Astrocyte (in vitro differentiated cells and primary cell): Measurements from ENCODE around the gene NBPF15. TPM values are rescaled to one million over a fixed set of nuclear protein-coding genes. Genes with fewer than 3 reads are reported as not detected.
"Not testable (repeated sequence)": the region's sequence is repeated elsewhere in the genome, so short reads cannot be mapped to it uniquely, and the experiment has no call there.

Experiments used
- DNase-seq: peaks from one replicate; pipeline ENCODE4 v3.0.0-alpha.2; 2010; ENCODE audit warnings: low read depth
- FAIRE-seq: peaks from 2 replicates; lab custom pipeline; 2011; peaks lifted over from hg19 to GRCh38; lab: Jason Lieb, UNC
- H2AFZ ChIP-seq: 2 replicates; pipeline ENCODE4 v1.6.0; 2012; ENCODE audit warnings: low read depth, low read length, inconsistent platforms
- H3K27ac ChIP-seq: 2 replicates; pipeline ENCODE4 v1.5.1; 2011; ENCODE audit warnings: low read depth, low read length, inconsistent platforms
- H3K27me3 ChIP-seq: 2 replicates; pipeline ENCODE4 v1.6.0; 2011; ENCODE audit warnings: low read length, inconsistent platforms; ENCODE audit not compliant: insufficient read depth
- H3K36me3 ChIP-seq: 2 replicates; pipeline ENCODE4 v1.5.1; 2011; ENCODE audit warnings: low read length, inconsistent platforms; ENCODE audit not compliant: insufficient read depth
- H3K4me1 ChIP-seq: 2 replicates; pipeline ENCODE4 v1.5.1; 2011; ENCODE audit warnings: low read length, inconsistent platforms; ENCODE audit not compliant: insufficient read depth
- H3K4me2 ChIP-seq: 2 replicates; pipeline ENCODE4 v1.6.0; 2012; ENCODE audit warnings: low read length, inconsistent platforms
- H3K4me3 ChIP-seq: 2 replicates; pipeline ENCODE4 v1.5.1; 2011; ENCODE audit warnings: low read depth, mild to moderate bottlenecking, low read length, inconsistent platforms; ENCODE audit not compliant: insufficient read depth
- H3K79me2 ChIP-seq: 2 replicates; pipeline ENCODE4 v1.6.0; 2012; ENCODE audit warnings: mild to moderate bottlenecking, low read length, inconsistent platforms; ENCODE audit not compliant: insufficient read depth
- H3K9ac ChIP-seq: 2 replicates; pipeline ENCODE4 v1.6.0; 2012; ENCODE audit warnings: mild to moderate bottlenecking, low read length, inconsistent platforms
- H3K9me3 ChIP-seq: 2 replicates; pipeline ENCODE4 v1.5.1; 2012; ENCODE audit warnings: low read depth, mild to moderate bottlenecking, low read length, inconsistent platforms; ENCODE audit not compliant: insufficient read depth
- H4K20me1 ChIP-seq: 2 replicates; pipeline ENCODE4 v1.6.0; 2012; ENCODE audit warnings: low read length, inconsistent platforms; ENCODE audit not compliant: insufficient read depth
- H3K27ac Mint-ChIP-seq: one replicate; pipeline ENCODE4 v1.8.0; 2021; ENCODE audit warnings: mild to moderate bottlenecking, mixed read lengths; ENCODE audit not compliant: unreplicated experiment
- H3K27me3 Mint-ChIP-seq: one replicate; pipeline ENCODE4 v1.8.0; 2021; ENCODE audit warnings: low read depth, mixed read lengths; ENCODE audit not compliant: unreplicated experiment
- H3K36me3 Mint-ChIP-seq: one replicate; pipeline ENCODE4 v1.8.0; 2021; ENCODE audit warnings: low read depth, mixed read lengths; ENCODE audit not compliant: unreplicated experiment
- H3K4me1 Mint-ChIP-seq: one replicate; pipeline ENCODE4 v1.8.0; 2021; ENCODE audit warnings: low read depth, mixed read lengths; ENCODE audit not compliant: unreplicated experiment
- H3K4me3 Mint-ChIP-seq: one replicate; pipeline ENCODE4 v1.8.0; 2021; ENCODE audit warnings: mild to moderate bottlenecking, moderate library complexity, mixed read lengths; ENCODE audit not compliant: unreplicated experiment
- H3K9me3 Mint-ChIP-seq: one replicate; pipeline ENCODE4 v1.8.0; 2021; ENCODE audit warnings: mild to moderate bottlenecking, mixed read lengths; ENCODE audit not compliant: unreplicated experiment
- total RNA-seq: library from RNA; stranded (reverse); gene quantifications from 2 replicates; pipeline ENCODE4 v1.2.1, GENCODE V29; 2021
- TF ChIP-seq, protein P1 (sequence below): IDR thresholded peaks from 2 replicates; pipeline ENCODE4 v1.5.1; 2011; ENCODE audit warnings: low read depth, mild to moderate bottlenecking, inconsistent platforms, low read length, moderate library complexity; ENCODE audit not compliant: insufficient read depth

NBPF15 gene
- total RNA-seq, 1 donor from 2014 or later: 49.0 TPM

DNA sequence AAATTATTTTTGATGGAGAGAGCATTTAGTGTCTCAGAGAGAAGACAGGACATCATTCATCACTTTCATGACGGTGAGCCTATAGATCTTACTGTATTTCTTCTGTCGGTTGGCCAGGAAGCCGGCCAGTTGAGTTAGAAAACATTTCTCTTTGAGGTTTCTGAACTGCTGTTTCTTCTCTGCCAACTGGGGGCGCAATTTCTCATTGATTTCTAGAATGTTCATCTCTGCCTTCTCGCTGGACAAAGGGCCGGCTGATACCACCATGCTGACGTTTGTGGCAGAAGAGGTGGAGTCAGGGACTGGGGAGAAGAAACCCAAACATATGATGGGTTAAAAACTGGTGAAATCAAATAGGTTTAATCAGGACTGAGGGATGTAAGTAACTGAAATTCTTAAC, 21.7 kb downstream of the NBPF15 start:
- DNase-seq, H3K9me3 Mint-ChIP-seq: not testable (repeated sequence)

DNA sequence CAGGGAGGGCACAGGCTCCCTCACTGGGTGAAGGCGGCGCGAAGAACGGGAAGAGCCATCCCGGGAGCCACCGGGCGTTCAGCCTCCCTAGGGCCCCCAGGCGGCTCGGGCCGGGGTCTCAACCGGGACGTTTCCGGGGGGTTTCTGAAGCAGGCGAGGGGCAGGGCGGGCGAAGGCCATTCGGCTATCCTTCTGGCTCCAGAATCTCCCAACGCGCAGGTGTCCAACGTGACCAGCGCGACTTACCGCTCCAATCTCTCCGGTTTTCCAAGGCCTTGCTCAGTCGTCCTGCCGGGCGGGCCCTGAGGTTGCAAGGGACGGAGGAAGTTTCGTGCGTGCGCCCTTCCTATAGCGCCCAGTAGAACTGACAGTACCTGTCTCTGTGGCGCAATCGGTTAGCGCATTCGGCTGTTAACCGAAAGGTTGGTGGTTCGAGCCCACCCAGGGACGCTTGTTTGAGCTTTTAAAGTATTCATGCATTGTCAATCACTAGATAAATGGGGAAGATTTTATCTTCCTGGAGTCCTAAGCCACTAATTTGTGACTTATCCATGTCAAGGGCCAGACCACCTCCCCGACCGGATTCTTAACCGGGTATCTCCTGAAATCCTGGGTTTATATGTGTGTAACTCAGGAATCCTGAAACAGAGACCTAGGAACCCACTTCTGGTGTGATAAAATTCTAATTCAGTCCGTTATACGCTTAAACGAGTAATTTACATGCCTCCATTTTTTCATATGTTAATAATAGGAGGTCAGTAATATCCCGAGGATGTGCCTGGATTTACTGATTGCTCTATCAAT, 42.4 kb downstream of the NBPF15 start:
- H4K20me1 ChIP-seq, H3K4me1 Mint-ChIP-seq, H3K27me3 Mint-ChIP-seq, H3K36me3 ChIP-seq, FAIRE-seq, H3K9me3 ChIP-seq, H3K4me1 ChIP-seq, H3K9me3 Mint-ChIP-seq, H3K27me3 ChIP-seq, H3K79me2 ChIP-seq, H3K36me3 Mint-ChIP-seq: not testable (repeated sequence)
- peak overlapping the region; percentile 81 for H2AFZ ChIP-seq
- peak overlapping the region; percentile 51 for H3K4me3 ChIP-seq
- peak overlapping the region; percentile 26 for H3K27ac ChIP-seq
- peak overlapping the region; percentile 59 for H3K9ac ChIP-seq
- peak overlapping the region; percentile 85 for H3K4me3 Mint-ChIP-seq
- peak overlapping the region; percentile 80 for H3K27ac Mint-ChIP-seq
- peak overlapping the region; percentile 80 for H3K4me2 ChIP-seq
- peak; percentile 55 for DNase-seq

More for the DNA sequence above, 21.7 kb downstream of the NBPF15 start:
- not testable (repeated sequence) for H3K4me1 ChIP-seq, H3K79me2 ChIP-seq, H3K9ac ChIP-seq, H3K9me3 ChIP-seq, H3K27me3 ChIP-seq, H3K4me3 Mint-ChIP-seq, H3K27ac Mint-ChIP-seq, H3K36me3 Mint-ChIP-seq, H3K27me3 Mint-ChIP-seq, H3K36me3 ChIP-seq, FAIRE-seq, H2AFZ ChIP-seq, H4K20me1 ChIP-seq, H3K27ac ChIP-seq, H3K4me3 ChIP-seq, H3K4me2 ChIP-seq, H3K4me1 Mint-ChIP-seq
- TF ChIP-seq, protein P1, sequence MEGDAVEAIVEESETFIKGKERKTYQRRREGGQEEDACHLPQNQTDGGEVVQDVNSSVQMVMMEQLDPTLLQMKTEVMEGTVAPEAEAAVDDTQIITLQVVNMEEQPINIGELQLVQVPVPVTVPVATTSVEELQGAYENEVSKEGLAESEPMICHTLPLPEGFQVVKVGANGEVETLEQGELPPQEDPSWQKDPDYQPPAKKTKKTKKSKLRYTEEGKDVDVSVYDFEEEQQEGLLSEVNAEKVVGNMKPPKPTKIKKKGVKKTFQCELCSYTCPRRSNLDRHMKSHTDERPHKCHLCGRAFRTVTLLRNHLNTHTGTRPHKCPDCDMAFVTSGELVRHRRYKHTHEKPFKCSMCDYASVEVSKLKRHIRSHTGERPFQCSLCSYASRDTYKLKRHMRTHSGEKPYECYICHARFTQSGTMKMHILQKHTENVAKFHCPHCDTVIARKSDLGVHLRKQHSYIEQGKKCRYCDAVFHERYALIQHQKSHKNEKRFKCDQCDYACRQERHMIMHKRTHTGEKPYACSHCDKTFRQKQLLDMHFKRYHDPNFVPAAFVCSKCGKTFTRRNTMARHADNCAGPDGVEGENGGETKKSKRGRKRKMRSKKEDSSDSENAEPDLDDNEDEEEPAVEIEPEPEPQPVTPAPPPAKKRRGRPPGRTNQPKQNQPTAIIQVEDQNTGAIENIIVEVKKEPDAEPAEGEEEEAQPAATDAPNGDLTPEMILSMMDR: peak; percentile 6

DNA sequence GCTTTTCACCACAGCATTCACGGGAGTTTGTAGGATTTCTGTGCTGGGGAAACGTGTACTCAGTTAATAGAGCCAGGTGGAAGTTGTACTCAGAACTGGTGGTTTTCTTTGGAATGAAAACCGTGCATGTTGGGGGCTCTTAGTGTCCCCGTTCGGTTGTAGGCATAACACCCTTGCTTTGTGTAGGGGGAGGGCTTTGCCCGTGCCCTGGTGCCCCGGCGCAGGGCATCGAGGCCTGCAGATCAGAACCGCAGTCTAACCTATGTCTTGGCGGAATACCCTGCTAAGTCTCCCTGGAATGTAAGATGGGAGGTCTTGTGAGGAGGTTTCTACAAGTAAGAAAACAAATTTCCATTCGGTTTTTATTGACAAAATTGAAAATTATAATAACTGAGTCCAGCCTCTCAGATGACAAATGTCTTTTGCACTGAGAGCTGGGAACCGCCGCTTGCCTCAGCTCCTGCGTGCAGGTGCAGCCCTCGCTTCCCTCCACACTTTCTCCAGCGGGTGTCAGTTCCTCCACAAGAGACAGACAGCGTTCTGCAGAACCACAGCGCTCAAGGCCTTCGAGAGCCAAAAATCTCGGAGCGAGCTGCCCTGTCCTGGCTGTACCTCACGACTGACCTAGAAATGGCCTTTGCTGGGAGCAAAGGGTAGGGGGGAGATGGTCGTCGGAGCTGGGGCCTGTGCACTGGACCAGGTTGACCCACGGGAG, 47.9 kb downstream of the NBPF15 start:
- H3K36me3 Mint-ChIP-seq, DNase-seq, H3K9me3 Mint-ChIP-seq, H2AFZ ChIP-seq, H3K27me3 Mint-ChIP-seq, H3K79me2 ChIP-seq, H3K27me3 ChIP-seq, H3K27ac ChIP-seq, H4K20me1 ChIP-seq, H3K4me1 Mint-ChIP-seq, H3K36me3 ChIP-seq, FAIRE-seq, H3K4me1 ChIP-seq, H3K4me3 ChIP-seq, H3K9me3 ChIP-seq: not testable (repeated sequence)
- Histone ChIP-seq H3K9ac (peak overlapping the region; percentile 43), H3K4me2 (peak overlapping the region; percentile 72)
- H3K4me3 Mint-ChIP-seq: peak overlapping the region; percentile 87
- H3K27ac Mint-ChIP-seq: peak overlapping the region; percentile 99

DNA sequence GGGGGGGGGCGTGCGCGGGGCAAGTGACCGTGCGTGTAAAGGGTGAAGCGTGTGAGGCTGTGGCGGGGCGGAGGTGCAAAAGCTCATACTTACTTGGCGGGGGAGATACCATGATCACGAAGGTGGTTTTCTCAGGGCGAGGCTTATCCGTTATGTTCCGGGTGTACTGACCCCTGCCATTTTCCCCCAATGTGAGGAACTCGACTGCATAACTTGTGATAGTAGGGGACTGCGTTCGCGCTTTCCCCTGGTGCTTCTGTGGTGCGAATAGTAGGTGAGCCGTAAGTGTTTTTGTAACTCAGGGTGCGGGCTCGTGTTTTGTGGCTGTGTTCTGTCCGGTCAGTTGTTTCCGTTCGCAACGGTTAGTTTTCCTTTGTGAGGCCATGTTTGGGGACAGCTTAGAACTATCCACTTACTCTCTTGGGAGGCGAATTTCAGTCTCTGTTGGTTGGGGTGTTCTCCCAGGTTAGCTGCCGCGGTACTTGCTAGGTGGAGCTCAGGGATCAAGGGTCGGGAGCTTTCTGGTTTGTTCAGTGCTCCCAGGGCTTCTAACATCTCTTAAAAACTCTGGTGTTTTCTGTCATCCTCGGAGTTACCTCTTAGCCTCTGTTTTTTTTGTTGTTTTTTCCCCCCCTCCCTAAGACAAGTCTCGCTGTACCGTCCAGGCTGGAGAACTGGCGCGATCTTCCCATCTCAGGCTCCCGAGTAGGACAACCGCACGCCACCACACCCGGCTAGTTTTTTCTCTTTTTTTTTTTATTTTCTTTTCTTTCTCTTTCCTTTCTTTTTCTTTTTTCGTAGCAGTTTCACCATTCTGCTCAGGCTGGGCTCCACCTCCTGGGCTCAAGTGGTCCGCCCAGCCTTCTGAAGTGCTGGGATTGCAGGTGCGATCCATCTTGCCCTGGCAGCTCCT, 48.7 kb downstream of the NBPF15 start:
- peak overlapping the region; percentile 43 for H3K9ac ChIP-seq
- not testable (repeated sequence) for H4K20me1 ChIP-seq, H3K27ac ChIP-seq, H3K9me3 ChIP-seq, H3K27me3 Mint-ChIP-seq, H3K27me3 ChIP-seq, H3K36me3 Mint-ChIP-seq, H3K36me3 ChIP-seq, H3K79me2 ChIP-seq, H3K4me3 ChIP-seq, H3K4me1 Mint-ChIP-seq, H2AFZ ChIP-seq, H3K4me1 ChIP-seq, FAIRE-seq, H3K9me3 Mint-ChIP-seq
- Mint-ChIP-seq H3K27ac (peak overlapping the region; percentile 99), H3K4me3 (peak overlapping the region; percentile 87)
- peak overlapping the region; percentile 72 for H3K4me2 ChIP-seq
- peak; percentile 99 for DNase-seq

DNA sequence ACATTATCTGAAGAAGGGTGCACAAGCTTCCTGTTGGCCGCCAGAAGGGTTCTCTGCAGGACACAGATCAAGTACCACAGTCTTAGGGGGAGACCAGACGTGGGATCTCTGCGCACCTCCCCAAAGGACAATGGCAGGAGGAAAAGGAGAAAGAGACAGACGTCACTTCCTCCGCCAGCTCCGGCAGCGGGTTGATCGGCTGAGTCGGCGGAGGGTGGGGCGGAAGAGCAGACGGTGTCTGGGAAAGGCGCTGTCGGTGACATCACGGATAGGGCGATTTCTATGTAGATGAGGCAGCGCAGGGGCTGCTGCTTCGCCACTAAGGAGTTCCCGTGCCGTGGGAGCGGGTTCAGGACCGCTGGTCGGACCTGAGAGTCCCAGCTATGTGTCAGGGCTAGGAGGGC, 49.4 kb downstream of the NBPF15 start:
- not testable (repeated sequence) for H3K36me3 ChIP-seq, H3K27me3 Mint-ChIP-seq, H3K9me3 ChIP-seq, H3K9me3 Mint-ChIP-seq, H3K27me3 ChIP-seq, H3K79me2 ChIP-seq, H3K4me3 ChIP-seq, H3K4me1 ChIP-seq, H4K20me1 ChIP-seq, H3K36me3 Mint-ChIP-seq, FAIRE-seq, H3K4me1 Mint-ChIP-seq
- Histone ChIP-seq H3K27ac (peak overlapping the region; percentile 66), H3K4me2 (peak overlapping the region; percentile 63), H3K9ac (peak overlapping the region; percentile 48), H2AFZ (peak overlapping the region; percentile 60)
- peak overlapping the region; percentile 99 for H3K27ac Mint-ChIP-seq
- peak; percentile 77 for DNase-seq
- H3K4me3 Mint-ChIP-seq: peak overlapping the region; percentile 79
